Osteocyte (in vitro differentiated cells): ENCODE data around the gene ZSCAN5C. TPM values are rescaled to one million over a fixed set of nuclear protein-coding genes. Genes with fewer than 3 reads are reported as not detected.

Experiments
- DNase-seq: peaks from one replicate; pipeline ENCODE4 v3.0.0; 2021; ENCODE audit warnings: mixed read lengths; ENCODE audit not compliant: unreplicated experiment; ENCODE audit errors: extremely low spot score
- H3K27ac Mint-ChIP-seq: one replicate; pipeline ENCODE4 v1.8.0; 2021; ENCODE audit warnings: mild to moderate bottlenecking, mixed read lengths; ENCODE audit not compliant: unreplicated experiment
- H3K27me3 Mint-ChIP-seq: one replicate; pipeline ENCODE4 v1.8.0; 2021; ENCODE audit warnings: mixed read lengths; ENCODE audit not compliant: unreplicated experiment
- H3K36me3 Mint-ChIP-seq: one replicate; pipeline ENCODE4 v1.8.0; 2021; ENCODE audit warnings: mixed read lengths; ENCODE audit not compliant: unreplicated experiment
- H3K4me1 Mint-ChIP-seq: one replicate; pipeline ENCODE4 v1.8.0; 2021; ENCODE audit warnings: mixed read lengths; ENCODE audit not compliant: unreplicated experiment
- H3K4me3 Mint-ChIP-seq: one replicate; pipeline ENCODE4 v1.8.0; 2021; ENCODE audit warnings: mild to moderate bottlenecking, moderate library complexity, mixed read lengths; ENCODE audit not compliant: unreplicated experiment
- H3K9me3 Mint-ChIP-seq: one replicate; pipeline ENCODE4 v1.8.0; 2021; ENCODE audit warnings: mixed read lengths; ENCODE audit not compliant: unreplicated experiment
- total RNA-seq: library from RNA; stranded (reverse); gene quantifications from 2 replicates; pipeline ENCODE4 v1.2.1, GENCODE V29; 2021
- TF ChIP-seq, protein P1 (sequence below): fragments of 200-600 bp; sonication (generic); IDR thresholded peaks from 2 replicates; pipeline ENCODE4 v1.5.0; 2021; ENCODE audit warnings: antibody characterized with exemption, mild to moderate bottlenecking, moderate library complexity

The ZSCAN5C gene
- total RNA-seq, 1 donor from 2014 or later: not detected

DNA sequence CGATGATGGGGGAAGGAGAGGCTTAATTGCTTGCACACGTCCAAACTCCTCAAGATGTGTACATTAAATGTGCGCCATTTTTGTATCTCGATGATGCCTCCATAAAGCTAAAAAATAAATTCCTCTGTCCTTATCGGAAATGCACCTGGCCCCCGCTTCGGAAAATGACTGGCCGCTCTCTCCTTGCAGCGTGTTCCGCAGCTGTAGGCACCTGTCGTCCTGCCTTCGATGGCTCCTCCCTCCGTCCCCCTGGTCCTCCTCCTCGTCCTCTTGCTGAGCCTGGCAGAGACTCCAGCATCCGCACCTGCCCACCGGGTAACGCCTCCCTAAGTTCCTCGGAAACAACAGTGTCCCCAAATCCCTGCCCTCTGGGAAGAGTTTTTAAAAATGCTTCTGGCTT lies 25.2 kb upstream of the ZSCAN5C start:
- no peaks in the 10 kb centered on the region for H3K9me3 Mint-ChIP-seq
- no peaks in the 10 kb centered on the region for H3K36me3 Mint-ChIP-seq
- H3K4me1 Mint-ChIP-seq: no peaks in the 10 kb centered on the region
- TF ChIP-seq, protein P1, sequence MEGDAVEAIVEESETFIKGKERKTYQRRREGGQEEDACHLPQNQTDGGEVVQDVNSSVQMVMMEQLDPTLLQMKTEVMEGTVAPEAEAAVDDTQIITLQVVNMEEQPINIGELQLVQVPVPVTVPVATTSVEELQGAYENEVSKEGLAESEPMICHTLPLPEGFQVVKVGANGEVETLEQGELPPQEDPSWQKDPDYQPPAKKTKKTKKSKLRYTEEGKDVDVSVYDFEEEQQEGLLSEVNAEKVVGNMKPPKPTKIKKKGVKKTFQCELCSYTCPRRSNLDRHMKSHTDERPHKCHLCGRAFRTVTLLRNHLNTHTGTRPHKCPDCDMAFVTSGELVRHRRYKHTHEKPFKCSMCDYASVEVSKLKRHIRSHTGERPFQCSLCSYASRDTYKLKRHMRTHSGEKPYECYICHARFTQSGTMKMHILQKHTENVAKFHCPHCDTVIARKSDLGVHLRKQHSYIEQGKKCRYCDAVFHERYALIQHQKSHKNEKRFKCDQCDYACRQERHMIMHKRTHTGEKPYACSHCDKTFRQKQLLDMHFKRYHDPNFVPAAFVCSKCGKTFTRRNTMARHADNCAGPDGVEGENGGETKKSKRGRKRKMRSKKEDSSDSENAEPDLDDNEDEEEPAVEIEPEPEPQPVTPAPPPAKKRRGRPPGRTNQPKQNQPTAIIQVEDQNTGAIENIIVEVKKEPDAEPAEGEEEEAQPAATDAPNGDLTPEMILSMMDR: no peak
- H3K4me3 Mint-ChIP-seq: no peak overlapping the region
- no peak for DNase-seq
- no peak overlapping the region for H3K27ac Mint-ChIP-seq
- H3K27me3 Mint-ChIP-seq: no peaks in the 10 kb centered on the region

DNA sequence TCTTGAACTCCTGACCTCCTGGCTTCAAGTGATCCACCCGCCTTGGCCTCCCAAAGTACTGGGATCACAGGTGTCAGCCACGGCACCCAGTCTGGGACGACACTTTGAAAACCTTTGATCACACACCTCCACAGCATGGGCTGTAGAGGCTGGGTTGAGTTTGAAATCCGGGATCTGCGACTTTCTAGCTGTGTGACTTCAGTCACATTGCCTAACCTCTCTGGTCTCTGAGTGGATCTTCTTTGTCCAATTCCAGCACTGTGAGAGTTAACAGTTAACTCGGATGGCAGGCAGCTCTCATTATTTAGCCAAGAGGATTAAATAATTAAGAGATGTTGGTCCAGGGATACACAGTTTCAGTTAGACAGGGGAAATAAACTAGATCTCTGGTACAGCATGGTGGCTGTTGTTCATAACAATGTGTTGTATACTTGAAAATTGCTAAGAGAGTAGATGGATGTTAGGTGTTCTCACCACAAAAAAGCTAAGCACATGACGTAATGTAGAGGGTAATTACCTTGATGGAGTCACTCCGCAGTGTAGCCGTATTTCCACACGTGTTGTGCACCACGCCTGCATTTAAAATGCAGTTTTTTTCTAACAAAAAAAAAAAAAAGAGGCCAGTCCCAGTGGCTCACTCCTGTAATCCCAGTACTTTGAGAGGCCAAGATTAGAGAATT lies 24.4 kb upstream of the ZSCAN5C start:
- H3K9me3 Mint-ChIP-seq: no peaks in the 10 kb centered on the region
- no peaks in the 10 kb centered on the region for H3K36me3 Mint-ChIP-seq
- H3K4me3 Mint-ChIP-seq: no peak overlapping the region
- H3K27me3 Mint-ChIP-seq: no peaks in the 10 kb centered on the region
- DNase-seq: no peak
- TF ChIP-seq, protein P1: no peak
- H3K4me1 Mint-ChIP-seq: no peaks in the 10 kb centered on the region
- H3K27ac Mint-ChIP-seq: no peak overlapping the region

DNA sequence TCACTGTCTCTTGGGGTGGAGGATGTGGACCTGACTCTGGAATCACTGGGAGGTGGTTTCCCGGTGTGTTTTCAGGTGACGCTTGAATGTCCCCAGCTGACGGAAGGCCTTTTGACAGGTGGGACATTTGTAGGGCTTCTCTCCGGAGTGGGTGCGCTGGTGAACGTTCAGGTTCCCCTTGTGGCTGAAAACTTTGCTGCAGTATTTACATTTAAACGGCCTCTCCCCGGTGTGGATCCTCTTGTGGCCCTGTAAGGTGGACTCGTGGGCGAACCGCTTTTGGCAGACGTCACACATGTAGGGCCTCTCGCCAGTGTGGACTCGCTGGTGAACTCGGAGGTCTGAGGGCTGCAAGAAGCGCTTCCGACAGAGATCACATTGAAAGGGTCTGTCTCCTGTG lies 12.3 kb upstream of the ZSCAN5C start:
- Mint-ChIP-seq H3K4me3 (no peak overlapping the region), H3K9me3 (no peaks in the 10 kb centered on the region), H3K27ac (no peak overlapping the region), H3K4me1 (no peaks in the 10 kb centered on the region), H3K36me3 (no peaks in the 10 kb centered on the region), H3K27me3 (no peaks in the 10 kb centered on the region)
- TF ChIP-seq, protein P1: no peak
- no peak for DNase-seq

DNA sequence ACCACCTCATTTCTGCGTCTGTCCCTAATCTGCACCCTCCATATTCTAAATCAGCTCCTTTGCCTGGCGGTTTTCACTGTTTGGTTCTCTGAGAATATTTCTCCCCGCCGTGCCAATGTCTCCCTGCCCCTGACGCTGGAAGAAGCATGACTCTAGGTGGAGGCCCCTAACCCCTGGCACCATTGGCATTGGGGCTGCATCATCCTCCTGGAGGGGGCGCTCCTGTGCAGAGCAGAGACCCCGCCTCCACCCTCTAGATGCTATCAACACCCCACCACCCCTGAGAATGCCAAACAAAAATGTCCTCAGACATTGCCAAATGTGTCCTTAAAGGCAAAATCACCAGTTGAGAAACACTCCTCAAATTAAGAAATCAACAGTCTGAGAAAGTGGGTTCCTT lies 11.0 kb upstream of the ZSCAN5C start:
- no peaks in the 10 kb centered on the region for H3K9me3 Mint-ChIP-seq
- no peaks in the 10 kb centered on the region for H3K4me1 Mint-ChIP-seq
- H3K36me3 Mint-ChIP-seq: no peaks in the 10 kb centered on the region
- no peak for DNase-seq
- H3K4me3 Mint-ChIP-seq: no peak overlapping the region
- TF ChIP-seq, protein P1: no peak
- no peaks in the 10 kb centered on the region for H3K27me3 Mint-ChIP-seq
- H3K27ac Mint-ChIP-seq: no peak overlapping the region

DNA sequence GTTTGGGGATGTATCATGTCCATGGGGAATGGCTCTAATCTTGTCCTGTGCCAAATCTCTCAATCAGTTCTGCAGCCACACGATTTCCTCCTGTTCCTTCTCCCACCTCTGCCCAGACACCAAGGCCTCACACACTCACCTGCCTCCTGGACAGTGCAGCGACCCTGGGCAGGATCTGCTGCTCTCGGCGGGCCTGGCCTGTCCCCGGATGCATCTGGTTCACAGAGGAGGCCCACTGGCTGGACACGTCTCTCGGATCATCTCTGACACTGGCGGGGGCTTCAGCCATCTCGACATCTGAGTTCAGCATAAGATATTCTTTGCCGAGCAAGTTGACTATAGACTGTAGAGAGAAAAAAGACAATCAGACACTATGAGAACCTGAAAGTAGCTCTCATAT lies 10.4 kb upstream of the ZSCAN5C start:
- DNase-seq: no peak
- TF ChIP-seq, protein P1: no peak
- Mint-ChIP-seq H3K36me3 (no peaks in the 10 kb centered on the region), H3K4me3 (no peak overlapping the region), H3K4me1 (no peaks in the 10 kb centered on the region), H3K9me3 (no peaks in the 10 kb centered on the region), H3K27ac (no peak overlapping the region), H3K27me3 (no peaks in the 10 kb centered on the region)
